Bone marrow (tissue), 2 donors: Measurements from ENCODE around the gene PCYT2.

Source experiments
- DNase-seq, 2 donors: peaks; one replicate each; lab custom pipeline; 2025; lab: John Stamatoyannopoulos, UW

Gene PCYT2

DNA sequence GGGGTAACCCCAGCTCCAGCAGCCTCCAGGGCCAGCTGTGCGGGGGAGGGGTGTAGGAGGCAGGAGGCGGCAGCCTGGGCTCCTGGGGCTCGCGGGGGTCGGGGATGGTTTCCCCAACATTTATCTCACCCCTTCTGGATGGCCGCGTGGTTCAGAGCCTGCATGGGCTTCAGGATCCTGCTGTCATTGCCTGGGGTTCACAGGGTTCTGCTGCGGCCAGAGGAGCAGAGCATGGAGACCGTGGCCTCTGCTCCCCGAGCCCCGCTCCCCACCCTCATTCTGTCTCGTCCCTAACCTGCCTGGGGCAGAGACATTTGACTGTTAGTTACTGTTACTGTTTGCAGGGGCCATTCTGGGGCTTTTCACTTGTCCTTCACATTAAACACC is 31.0 kb upstream of the PCYT2 start:
- DNase-seq: no peak

DNA sequence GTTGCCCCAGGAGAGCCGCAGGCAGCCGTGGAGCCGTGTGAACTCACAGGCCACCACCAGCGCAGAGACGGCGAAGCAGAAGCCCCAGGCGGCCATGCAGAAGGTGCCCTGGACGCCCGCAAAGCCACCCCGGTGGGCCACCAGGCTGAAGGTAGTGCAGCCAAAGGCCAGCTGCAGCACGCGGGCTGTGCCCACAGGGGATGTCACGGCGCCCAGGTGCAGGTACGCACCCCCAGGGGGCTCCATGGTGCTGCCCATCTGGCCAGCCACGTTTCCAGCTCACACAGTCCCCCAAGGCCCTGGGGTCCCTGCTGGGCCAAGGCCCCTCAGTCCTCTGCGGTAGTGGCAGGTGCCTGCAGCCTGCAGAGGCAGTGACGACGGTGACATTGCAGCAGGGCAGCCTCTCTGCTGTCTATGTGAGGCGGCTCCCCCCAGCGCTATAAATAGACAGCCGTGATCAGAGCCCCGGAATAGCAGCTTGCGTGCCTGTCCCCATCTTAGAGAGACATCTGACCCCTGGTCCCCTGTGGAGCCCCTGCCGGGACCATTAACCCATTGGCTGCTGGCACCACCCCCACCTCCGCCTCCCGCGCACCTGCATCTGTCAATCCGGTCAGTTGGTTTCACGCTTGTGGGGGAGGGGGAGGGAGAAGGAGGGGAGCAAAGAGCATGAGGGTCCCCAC is 30.4 kb upstream of the PCYT2 start:
- DNase-seq: no peak

DNA sequence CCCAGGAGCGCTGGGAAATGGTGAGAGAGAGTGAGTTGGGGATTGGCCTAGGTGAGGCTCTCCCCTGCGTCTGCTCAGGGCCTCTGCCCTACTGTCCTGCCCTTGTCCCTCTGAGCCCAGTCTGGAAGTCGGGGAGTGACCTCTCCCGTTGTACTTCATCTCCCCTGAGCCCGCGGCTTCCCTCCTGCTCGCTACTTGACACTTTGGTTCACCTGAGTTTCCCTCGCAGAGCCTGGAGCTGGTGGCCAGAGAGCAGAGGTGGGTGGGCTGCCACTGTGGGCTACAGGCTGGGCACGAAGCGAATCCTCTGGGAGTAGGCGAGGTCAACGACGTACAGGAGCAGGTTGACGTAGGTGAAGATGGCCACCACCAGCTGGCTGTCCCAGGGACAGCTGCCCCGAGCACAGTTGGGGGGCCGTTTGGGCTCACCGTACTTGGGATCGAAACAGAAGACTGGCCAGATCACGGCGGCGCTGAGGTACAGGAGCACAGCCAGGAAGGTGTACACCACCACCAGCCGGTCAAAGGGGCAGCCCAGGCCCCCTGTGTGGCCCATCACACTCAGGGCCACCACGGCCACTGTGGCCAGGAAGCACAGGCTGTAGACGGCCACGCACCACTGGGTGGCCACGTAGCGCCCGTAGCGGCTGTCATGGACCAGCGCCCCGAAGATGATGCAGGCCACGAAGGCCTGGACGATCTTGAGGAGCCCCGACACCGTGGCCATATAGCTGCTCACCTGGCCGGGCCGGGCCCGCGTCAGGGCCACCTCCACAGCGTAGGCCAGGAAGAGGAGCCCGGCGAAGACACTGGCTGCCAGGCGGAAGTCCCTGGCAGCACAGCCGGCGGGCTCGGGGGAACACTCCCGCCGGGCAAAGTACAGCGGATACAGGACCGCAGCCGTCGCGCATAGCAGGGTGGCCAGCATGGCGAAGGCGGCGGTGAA is 29.6 kb upstream of the PCYT2 start:
- DNase-seq: no peak

DNA sequence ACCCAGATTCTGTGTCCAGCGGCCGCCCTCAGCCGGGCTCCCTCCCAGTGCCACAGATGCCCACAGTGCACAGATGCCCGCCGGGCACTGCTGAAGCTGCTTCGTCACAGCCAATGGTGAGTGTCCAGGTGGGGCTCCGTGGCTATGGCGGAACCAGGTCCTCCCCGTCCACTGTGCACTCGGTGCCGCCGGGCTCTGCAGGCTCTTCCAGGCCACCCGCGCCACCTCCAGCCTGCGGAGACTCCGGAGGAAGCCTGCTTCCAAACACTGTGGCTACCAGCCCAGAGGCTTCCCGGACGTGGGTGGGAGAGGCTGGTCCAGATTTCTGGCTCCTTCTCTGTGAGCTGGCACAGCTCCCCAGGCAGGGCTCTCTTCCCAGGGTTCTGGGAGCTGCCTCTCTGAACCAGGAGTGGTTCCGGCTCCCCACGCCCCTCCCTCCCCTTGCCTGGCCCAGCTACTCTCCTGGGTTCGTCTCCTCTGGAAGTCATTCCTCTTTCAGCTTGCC is 28.7 kb upstream of the PCYT2 start:
- DNase-seq: no peak

- no peak for DNase-seq
Observed at GRCh38 chr17:81939218-81939617, 28.0 kb upstream of the PCYT2 start.

DNA sequence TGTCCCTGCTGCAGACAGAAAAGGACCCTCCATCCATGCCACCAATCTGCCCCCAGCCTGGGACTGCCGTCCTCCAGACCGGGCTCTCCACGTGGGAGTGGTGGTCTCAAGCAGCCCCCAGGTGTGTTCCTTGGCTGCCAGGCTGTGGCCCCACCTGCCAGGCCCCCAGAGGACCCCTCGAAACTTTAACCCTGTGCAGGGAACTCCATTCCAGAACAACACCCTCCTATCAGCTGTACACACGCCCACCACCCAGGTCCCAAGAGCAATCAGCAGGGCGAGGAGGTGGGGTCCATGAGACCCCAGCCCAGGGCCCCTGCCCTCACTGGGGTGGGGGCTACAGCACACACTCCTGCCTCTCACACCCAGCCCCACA is 24.5 kb upstream of the PCYT2 start:
- DNase-seq: no peak

- DNase-seq: no peak
Observed at GRCh38 chr17:81934850-81935708, 23.9 kb upstream of the PCYT2 start.

DNA sequence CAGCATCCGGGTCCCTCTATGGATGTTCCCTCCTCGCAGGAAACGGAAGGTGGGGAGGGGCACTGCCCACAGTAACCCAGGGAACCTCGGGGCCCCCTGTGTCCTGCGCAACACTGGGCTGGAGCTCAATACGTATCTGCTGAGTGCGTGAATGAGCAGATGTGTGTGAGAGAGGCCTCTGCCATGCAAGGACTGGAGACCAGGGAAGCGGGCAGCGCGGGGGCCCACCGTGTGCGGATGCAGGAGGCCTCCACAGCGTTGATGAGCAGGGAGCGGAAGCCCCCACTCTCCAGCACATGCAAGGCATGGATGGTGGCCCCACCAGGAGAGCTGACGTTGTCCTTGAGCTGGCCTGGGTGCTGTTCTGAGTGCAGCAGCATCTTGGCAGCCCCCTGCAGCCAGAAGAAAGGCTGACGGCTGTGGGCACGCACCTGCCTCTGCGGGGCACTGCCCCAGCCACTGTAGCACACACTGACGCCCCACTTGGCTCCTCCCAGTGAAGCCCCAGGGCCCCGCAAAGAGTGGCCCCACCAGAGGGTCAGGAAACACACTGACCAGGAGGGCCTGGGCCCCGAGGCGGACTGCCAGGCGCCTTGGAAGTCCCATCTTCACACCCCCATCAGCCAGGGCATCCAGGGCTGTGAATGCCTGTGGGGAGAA is 23.0 kb upstream of the PCYT2 start:
- no peak for DNase-seq

DNA sequence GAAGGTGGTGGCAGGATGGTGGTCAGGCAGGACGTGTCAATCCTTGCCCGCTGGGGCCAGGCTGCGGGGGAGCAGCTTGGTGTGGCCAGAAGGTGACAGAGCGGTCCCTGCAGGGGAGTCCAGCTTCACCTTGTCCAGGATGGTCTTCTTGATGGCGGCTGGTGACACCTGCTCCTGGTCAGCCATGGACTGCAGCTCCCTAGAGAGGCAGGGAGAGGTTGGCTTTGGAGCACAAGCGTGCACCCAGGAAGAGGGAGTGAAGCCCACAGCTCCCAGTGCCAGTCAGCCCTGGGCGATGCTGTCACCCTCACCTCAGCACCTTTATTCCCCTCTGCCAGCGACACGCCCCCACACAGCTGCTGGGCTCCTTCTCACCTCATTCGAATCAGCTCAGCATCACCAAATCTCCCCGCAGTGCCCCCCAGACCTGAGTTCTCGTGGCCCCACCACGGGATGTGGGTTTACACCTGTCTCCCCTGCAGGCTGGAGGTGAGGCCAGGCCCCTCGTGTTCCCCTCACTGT is 22.0 kb upstream of the PCYT2 start:
- no peak for DNase-seq

GRCh38 chr17:81932333-81932983 is 21.3 kb upstream of the PCYT2 start:
- no peak for DNase-seq

DNA sequence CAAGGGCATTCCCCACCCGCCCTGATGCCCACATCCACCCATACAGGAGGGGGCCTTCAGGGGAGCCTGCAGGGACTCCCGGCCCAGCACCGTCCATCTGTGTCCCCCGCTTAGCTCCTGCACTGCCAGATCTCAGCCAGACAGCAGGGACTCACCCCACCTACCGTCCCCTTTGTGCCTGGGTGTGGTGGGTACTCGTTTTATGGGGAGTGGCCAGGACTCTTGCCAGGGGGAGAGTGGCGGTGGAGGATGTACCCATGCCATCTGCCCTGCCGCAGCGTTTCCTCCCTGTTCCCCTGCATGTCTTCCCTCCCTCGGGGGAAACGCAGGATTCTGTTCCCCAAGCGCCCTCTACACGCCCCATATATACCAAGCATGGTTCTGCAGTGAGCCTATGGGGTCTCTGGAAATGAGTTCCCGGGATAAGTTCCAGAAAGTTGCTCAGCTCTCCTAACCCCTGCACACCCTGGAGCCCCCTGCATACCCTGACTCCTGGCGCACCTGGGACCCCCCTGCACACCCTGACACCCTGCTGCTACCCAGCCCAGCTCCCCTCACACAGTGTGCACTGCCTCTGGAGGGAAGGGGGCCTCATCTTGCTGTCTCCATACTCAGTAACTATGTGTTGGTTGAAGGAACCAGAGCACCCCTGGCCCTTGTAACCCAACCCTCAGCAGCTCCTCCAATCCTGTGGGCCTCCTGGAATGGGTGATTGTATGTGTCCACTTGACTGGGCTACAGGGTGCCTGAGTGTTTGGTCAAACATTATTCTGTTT is 20.5 kb upstream of the PCYT2 start:
- peak in 1 of 2 donors; percentile 12 for DNase-seq

DNA sequence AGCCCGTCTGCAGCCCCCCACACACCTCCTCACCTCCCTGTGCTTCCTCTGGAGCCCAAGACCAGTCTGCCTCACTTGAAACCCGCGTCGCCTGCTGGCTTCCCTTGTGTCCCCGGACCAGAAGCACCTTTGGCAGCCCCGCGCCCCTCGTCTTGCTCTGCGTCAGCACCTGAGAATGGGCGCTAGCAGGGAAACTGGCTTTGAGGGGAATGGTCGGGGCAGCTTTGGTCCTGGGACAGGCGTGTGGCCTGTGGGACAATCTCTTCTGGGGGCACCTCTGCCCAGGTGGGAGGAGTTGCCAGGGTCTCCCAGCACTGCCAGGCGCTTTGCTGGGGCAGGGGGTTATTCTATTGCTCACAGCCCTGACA is 20.0 kb upstream of the PCYT2 start:
- DNase-seq: no peak

DNA sequence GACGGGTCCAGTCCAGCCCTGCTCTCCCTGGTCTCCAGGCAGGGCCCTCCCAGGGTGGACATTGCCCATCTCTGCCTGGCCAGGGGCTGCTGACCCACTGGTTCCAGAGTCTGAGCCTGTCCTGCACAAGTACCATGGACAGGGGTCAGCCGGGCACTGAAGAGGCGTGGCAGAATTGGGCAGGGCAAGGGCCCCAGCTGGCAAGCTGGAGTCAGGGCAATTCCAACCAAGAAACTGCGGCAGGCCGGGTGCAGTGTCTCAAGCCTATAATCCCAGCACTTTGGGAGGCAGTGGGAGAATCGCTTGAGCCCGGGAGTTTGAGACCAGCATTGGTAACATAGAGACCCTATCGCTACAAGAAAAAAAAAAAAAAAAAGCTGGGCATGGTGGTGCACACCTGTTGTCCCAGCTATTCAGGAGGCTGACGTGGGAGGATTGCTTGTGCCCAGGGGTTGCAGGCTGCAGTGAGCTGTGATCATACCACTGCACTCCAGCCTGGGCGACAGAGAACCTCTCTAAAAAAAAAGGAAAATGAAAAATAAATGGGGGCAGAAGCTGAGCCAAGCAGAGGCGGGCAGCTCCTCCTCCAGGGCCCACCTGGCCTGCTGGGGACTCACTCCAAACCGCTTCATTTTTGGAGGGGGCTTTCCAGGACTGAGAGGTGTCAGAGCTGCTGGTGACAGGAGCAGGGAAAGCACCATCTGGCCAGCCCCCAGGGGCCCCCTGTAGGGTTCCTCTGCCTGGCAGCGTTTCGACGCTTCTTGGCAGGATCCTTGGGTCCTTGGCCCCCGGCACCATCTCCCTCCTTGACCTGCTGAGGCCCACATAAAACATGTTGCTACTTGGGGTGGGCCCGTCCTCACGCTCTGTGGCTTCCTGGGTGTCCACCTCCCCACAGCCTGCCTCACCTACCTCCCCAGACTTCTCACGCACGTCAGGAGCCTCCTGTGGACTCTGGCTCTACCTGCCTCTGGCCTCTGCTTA is 19.2 kb upstream of the PCYT2 start:
- no peak for DNase-seq

GRCh38 chr17:81929253-81930141 is 18.3 kb upstream of the PCYT2 start:
- no peak for DNase-seq

- DNase-seq: no peak
Observed at GRCh38 chr17:81928544-81929252, 17.5 kb upstream of the PCYT2 start.

GRCh38 chr17:81927653-81928543 is 16.7 kb upstream of the PCYT2 start, which contains the start of gene MAFG:
Gene MAFG (minus strand): TSS chr17:81927735. CDS start chr17:81923185, 4,550 bp downstream.
- peak; percentile 81 to 88 for DNase-seq
